ENCODE measurements around the gene TSHZ3.

Gene TSHZ3

GRCh38 chr19:31285744-31286143, 63.5 kb downstream of the TSHZ3 start:
- DNase-seq = no peak

GRCh38 chr19:31284621-31285020, 64.6 kb downstream of the TSHZ3 start:
- DNase-seq = no peak

- DNase-seq = no peak
Observed at GRCh38 chr19:31283701-31284100, 65.5 kb downstream of the TSHZ3 start.

GRCh38 chr19:31282346-31282745, 66.9 kb downstream of the TSHZ3 start:
- no peak for DNase-seq

- no peak for DNase-seq
Observed at GRCh38 chr19:31280287-31281006, 68.8 kb downstream of the TSHZ3 start.

GRCh38 chr19:31279436-31279765, 69.8 kb downstream of the TSHZ3 start:
- no peak for DNase-seq

- no peak for DNase-seq
Observed at GRCh38 chr19:31278555-31279435, 70.4 kb downstream of the TSHZ3 start.

GRCh38 chr19:31277516-31277915, 71.7 kb downstream of the TSHZ3 start:
- DNase-seq = no peak

GRCh38 chr19:31276831-31277230, 72.4 kb downstream of the TSHZ3 start:
- no peak for DNase-seq

GRCh38 chr19:31275068-31275334, 74.2 kb downstream of the TSHZ3 start:
- DNase-seq = no peak

GRCh38 chr19:31274251-31275067, 74.8 kb downstream of the TSHZ3 start:
- DNase-seq = no peak

- no peak for DNase-seq
Observed at GRCh38 chr19:31272583-31273106, 76.6 kb downstream of the TSHZ3 start.

- DNase-seq = no peak
Observed at GRCh38 chr19:31271306-31271911, 77.8 kb downstream of the TSHZ3 start.

- DNase-seq = no peak
Observed at GRCh38 chr19:31270897-31271296, 78.3 kb downstream of the TSHZ3 start.

GRCh38 chr19:31269425-31270127, 79.7 kb downstream of the TSHZ3 start:
- DNase-seq = no peak

- no peak for DNase-seq
Observed at GRCh38 chr19:31268751-31269383, 80.4 kb downstream of the TSHZ3 start.

- no peak for DNase-seq
Observed at GRCh38 chr19:31266731-31267130, 82.5 kb downstream of the TSHZ3 start.

- DNase-seq = no peak
Observed at GRCh38 chr19:31266196-31266595, 83.0 kb downstream of the TSHZ3 start.

GRCh38 chr19:31264041-31264778, 85.0 kb downstream of the TSHZ3 start:
- DNase-seq = no peak

- no peak for DNase-seq
Observed at GRCh38 chr19:31263328-31263727, 85.9 kb downstream of the TSHZ3 start.

- DNase-seq = no peak
Observed at GRCh38 chr19:31262725-31263191, 86.5 kb downstream of the TSHZ3 start.

Data from CD4-positive, alpha-beta T cell treated with Interleukin-12 subunit alpha and Interleukin-12 subunit beta, for 1 hour (primary cell).